WTC11 (cell line): ENCODE data around the gene AVPR2.

Source experiments
- ATF3 ChIP-seq: sonication (generic); formaldehyde crosslinking; conservative IDR thresholded peaks from 2 replicates; pipeline ENCODE4 v1.8.1; 2022; ENCODE audit warnings: mild to moderate bottlenecking, missing genetic modification reagents
- ATF6 ChIP-seq: sonication (generic); formaldehyde crosslinking; IDR thresholded peaks from 2 replicates; pipeline ENCODE4 v1.8.1; 2023; ENCODE audit warnings: mild to moderate bottlenecking, missing genetic modification reagents
- CBFB ChIP-seq: sonication (generic); formaldehyde crosslinking; IDR thresholded peaks from 2 replicates; pipeline ENCODE4 v1.8.1; 2022; ENCODE audit warnings: mild to moderate bottlenecking, low read depth, missing genetic modification reagents
- CTCF ChIP-seq: fragments of 200-600 bp; IDR thresholded peaks from 2 replicates; pipeline ENCODE4 v1.8.0; 2022; ENCODE audit warnings: antibody characterized with exemption
- ESRRA ChIP-seq: sonication (generic); formaldehyde crosslinking; IDR thresholded peaks from 2 replicates; pipeline ENCODE4 v1.8.1; 2022; ENCODE audit warnings: mild to moderate bottlenecking, missing genetic modification reagents, borderline replicate concordance
- ETV6 ChIP-seq: sonication (generic); formaldehyde crosslinking; IDR thresholded peaks from 2 replicates; pipeline ENCODE4 v1.8.1; 2022; ENCODE audit warnings: mild to moderate bottlenecking, missing genetic modification reagents
- GTF2I ChIP-seq: fragments of 250-450 bp; sonication (Bioruptor Pico); conservative IDR thresholded peaks from 2 replicates; pipeline ENCODE4 v1.4.0; 2021; ENCODE audit warnings: mild to moderate bottlenecking
- MAX ChIP-seq: sonication (generic); formaldehyde crosslinking; IDR thresholded peaks from 2 replicates; pipeline ENCODE4 v1.8.0; 2022; ENCODE audit warnings: mild to moderate bottlenecking, missing genetic modification reagents
- NFYB ChIP-seq: sonication (generic); formaldehyde crosslinking; conservative IDR thresholded peaks from 2 replicates; pipeline ENCODE4 v1.8.0; 2022; ENCODE audit warnings: low read depth, missing genetic modification reagents
- PREB ChIP-seq: sonication (generic); formaldehyde crosslinking; IDR thresholded peaks from 2 replicates; pipeline ENCODE4 v1.8.1; 2022; ENCODE audit warnings: mild to moderate bottlenecking, missing genetic modification reagents, moderate library complexity, borderline replicate concordance
- TEAD4 ChIP-seq: sonication (generic); formaldehyde crosslinking; IDR thresholded peaks from 2 replicates; pipeline ENCODE4 v1.8.0; 2022; ENCODE audit warnings: mild to moderate bottlenecking, missing genetic modification reagents
- ZNF121 ChIP-seq: sonication (generic); formaldehyde crosslinking; IDR thresholded peaks from 2 replicates; pipeline ENCODE4 v1.8.0; 2023; ENCODE audit warnings: missing genetic modification reagents
- ZNF232 ChIP-seq: sonication (generic); formaldehyde crosslinking; IDR thresholded peaks from 2 replicates; pipeline ENCODE4 v1.8.0; 2022; ENCODE audit warnings: mild to moderate bottlenecking, missing genetic modification reagents

GRCh38 chrX:153874366-153875125 is 29.9 kb upstream of the AVPR2 start:
- no peak for TF ChIP-seq CTCF
- TF ChIP-seq ATF6 (CRISPR knock-in tag), result no peak
- TF ChIP-seq ZNF232, result no peak
- TF ChIP-seq NFYB (CRISPR knock-in tag), result no peak
- no peak for TF ChIP-seq CBFB (CRISPR knock-in tag)
- no peak for TF ChIP-seq ESRRA (CRISPR knock-in tag)
- TF ChIP-seq ETV6 (CRISPR knock-in tag), result no peak
- no peak for TF ChIP-seq ZNF121 (CRISPR knock-in tag)
- no peak for TF ChIP-seq ATF3
- no peak for TF ChIP-seq TEAD4 (CRISPR knock-in tag)
- no peak for TF ChIP-seq PREB (CRISPR knock-in tag)
- no peak for TF ChIP-seq MAX
- TF ChIP-seq GTF2I (CRISPR knock-in tag), result no peak
